WTC11 (cell line): Measurements from ENCODE around the gene BICD1. TPM values are rescaled to one million over a fixed set of nuclear protein-coding genes. Genes with fewer than 3 reads are reported as not detected.

Experiments
- ATAC-seq: fragments of 200-7000 bp; cut with Tn5 transposase; 2 replicates; pipeline ENCODE4 v1.10.0; 2021; ENCODE audit warnings: mild to moderate bottlenecking, moderate library complexity
- CTCF ChIA-PET: fragments of 300-600 bp; sonication (Branson Sonifier 250); formaldehyde crosslinking; loops from one replicate; lab custom pipeline; 2021; ENCODE audit warnings: antibody characterized with exemption; lab: Charles Lee
- POLR2A ChIA-PET: fragments of 350-600 bp; sonication (Branson Sonifier 250); formaldehyde crosslinking; loops from one replicate; lab custom pipeline; 2021; ENCODE audit warnings: antibody characterized with exemption; lab: Charles Lee
- DNase-seq: peaks from one replicate; pipeline ENCODE4 v3.0.0; 2021; ENCODE audit warnings: low spot score
- H3K27ac Mint-ChIP-seq: 2 replicates; pipeline ENCODE4 v1.8.0; 2021; ENCODE audit warnings: mixed read lengths
- H3K27me3 Mint-ChIP-seq: 2 replicates; pipeline ENCODE4 v1.8.0; 2021; ENCODE audit warnings: low read depth, mild to moderate bottlenecking, moderate library complexity, mixed read lengths
- H3K36me3 Mint-ChIP-seq: 2 replicates; pipeline ENCODE4 v1.8.0; 2021; ENCODE audit warnings: mixed read lengths
- H3K4me1 Mint-ChIP-seq: 2 replicates; pipeline ENCODE4 v1.8.0; 2022; ENCODE audit warnings: mixed read lengths
- H3K4me3 Mint-ChIP-seq: 2 replicates; pipeline ENCODE4 v1.8.0; 2021; ENCODE audit warnings: mild to moderate bottlenecking, moderate library complexity, mixed read lengths
- H3K9me3 Mint-ChIP-seq: 2 replicates; pipeline ENCODE4 v1.8.0; 2021; ENCODE audit warnings: mixed read lengths
- CREM ChIP-seq: sonication (generic); formaldehyde crosslinking; IDR thresholded peaks from 2 replicates; pipeline ENCODE4 v1.8.1; 2022; ENCODE audit warnings: mild to moderate bottlenecking, missing genetic modification reagents, moderate library complexity
- ELF4 ChIP-seq: sonication (generic); formaldehyde crosslinking; IDR thresholded peaks from 2 replicates; pipeline ENCODE4 v1.8.1; 2022; ENCODE audit warnings: low read depth, mild to moderate bottlenecking, moderate library complexity, missing genetic modification reagents
- ETV6 ChIP-seq: sonication (generic); formaldehyde crosslinking; IDR thresholded peaks from 2 replicates; pipeline ENCODE4 v1.8.1; 2022; ENCODE audit warnings: mild to moderate bottlenecking, missing genetic modification reagents
- HMGA2 ChIP-seq: fragments of 250-450 bp; sonication (Bioruptor Pico); IDR thresholded peaks from 2 replicates; pipeline ENCODE4 v1.4.0; 2021; ENCODE audit warnings: mild to moderate bottlenecking, moderate library complexity
- MYBL2 ChIP-seq: sonication (generic); formaldehyde crosslinking; IDR thresholded peaks from 2 replicates; pipeline ENCODE4 v1.8.1; 2023; ENCODE audit warnings: mild to moderate bottlenecking, moderate library complexity, missing genetic modification reagents
- NFYB ChIP-seq: sonication (generic); formaldehyde crosslinking; conservative IDR thresholded peaks from 2 replicates; pipeline ENCODE4 v1.8.0; 2022; ENCODE audit warnings: low read depth, missing genetic modification reagents
- NR2C2 ChIP-seq: sonication (generic); formaldehyde crosslinking; IDR thresholded peaks from 2 replicates; pipeline ENCODE4 v1.8.0; 2022; ENCODE audit warnings: mild to moderate bottlenecking, missing genetic modification reagents
- OVOL2 ChIP-seq: fragments of 250-450 bp; sonication (Bioruptor Pico); IDR thresholded peaks from 2 replicates; pipeline ENCODE4 v1.9.0; 2021; ENCODE audit warnings: mild to moderate bottlenecking, borderline replicate concordance
- PRRX2 ChIP-seq: fragments of 250-450 bp; sonication (Bioruptor Pico); IDR thresholded peaks from 2 replicates; pipeline ENCODE4 v1.8.0; 2021; ENCODE audit warnings: mild to moderate bottlenecking
- RORB ChIP-seq: fragments of 250-450 bp; sonication (Bioruptor Pico); IDR thresholded peaks from 2 replicates; pipeline ENCODE4 v1.9.0; 2021; ENCODE audit warnings: mild to moderate bottlenecking
- TEAD1 ChIP-seq: sonication (generic); formaldehyde crosslinking; IDR thresholded peaks from 2 replicates; pipeline ENCODE4 v1.8.0; 2022; ENCODE audit warnings: mild to moderate bottlenecking, missing genetic modification reagents
- TEAD4 ChIP-seq: sonication (generic); formaldehyde crosslinking; IDR thresholded peaks from 2 replicates; pipeline ENCODE4 v1.8.0; 2022; ENCODE audit warnings: mild to moderate bottlenecking, missing genetic modification reagents
- TP53 ChIP-seq: sonication (generic); formaldehyde crosslinking; IDR thresholded peaks from 2 replicates; pipeline ENCODE4 v1.8.1; 2023; ENCODE audit warnings: mild to moderate bottlenecking, missing genetic modification reagents
- ZNF219 ChIP-seq: sonication (generic); formaldehyde crosslinking; IDR thresholded peaks from 2 replicates; pipeline ENCODE4 v1.8.0; 2023; ENCODE audit warnings: missing genetic modification reagents, mild to moderate bottlenecking, borderline replicate concordance
- ZNF416 ChIP-seq: fragments of 250-450 bp; sonication (Bioruptor Pico); IDR thresholded peaks from 2 replicates; pipeline ENCODE4 v1.9.0; 2021; ENCODE audit warnings: mild to moderate bottlenecking, inconsistent platforms
- total RNA-seq: library from RNA; stranded (reverse); gene quantifications from 3 replicates; pipeline ENCODE4 v1.2.3, GENCODE V29; 2021
- TF ChIP-seq, protein P1 (sequence below): fragments of 250-450 bp; sonication (Bioruptor Pico); IDR thresholded peaks from 2 replicates; pipeline ENCODE4 v1.9.0; 2021; ENCODE audit warnings: mild to moderate bottlenecking, borderline replicate concordance
- TF ChIP-seq, protein P2 (sequence below): sonication (generic); formaldehyde crosslinking; IDR thresholded peaks from 2 replicates; pipeline ENCODE4 v1.8.1; 2022; ENCODE audit warnings: low read depth, mild to moderate bottlenecking, moderate library complexity, missing genetic modification reagents, borderline replicate concordance
- TF ChIP-seq, protein P3 (sequence below): sonication (generic); formaldehyde crosslinking; IDR thresholded peaks from 2 replicates; pipeline ENCODE4 v1.8.1; 2022; ENCODE audit warnings: missing genetic modification reagents, borderline replicate concordance

Gene BICD1
- total RNA-seq, 1 experiment from 2014 or later, result 69.4 TPM

DNA sequence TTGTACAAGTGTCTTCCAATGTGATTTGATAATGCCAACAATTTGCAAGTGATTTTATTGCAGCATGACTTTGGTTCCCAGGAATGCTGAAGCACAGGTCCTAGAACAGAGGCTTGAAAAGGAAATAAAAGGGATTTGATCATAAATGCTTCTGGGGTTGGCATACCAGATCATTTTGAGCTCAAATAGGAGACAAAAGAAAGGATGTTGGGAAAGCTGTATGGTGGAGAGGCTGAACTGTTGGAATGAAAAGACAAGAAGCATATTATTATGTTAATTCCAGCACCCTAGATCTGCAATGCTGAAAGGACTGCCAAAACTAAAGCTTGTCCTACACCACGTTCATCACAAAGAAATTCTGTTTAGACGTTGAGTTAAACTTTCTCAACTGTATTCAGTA, 143.1 kb downstream of the BICD1 start:
- peaks cover 27% of the 10 kb centered on the region for H3K36me3 Mint-ChIP-seq
- no peak for TF ChIP-seq NFYB
- TF ChIP-seq CREM (CRISPR knock-in tag), result no peak
- no peak for TF ChIP-seq ETV6 (CRISPR knock-in tag)
- TF ChIP-seq RORB (CRISPR knock-in tag), result no peak
- TF ChIP-seq ZNF219, result no peak
- TF ChIP-seq TEAD4 (CRISPR knock-in tag), result no peak
- no peak for TF ChIP-seq PRRX2 (CRISPR knock-in tag)
- TF ChIP-seq ZNF416, result no peak
- TF ChIP-seq, protein P1, sequence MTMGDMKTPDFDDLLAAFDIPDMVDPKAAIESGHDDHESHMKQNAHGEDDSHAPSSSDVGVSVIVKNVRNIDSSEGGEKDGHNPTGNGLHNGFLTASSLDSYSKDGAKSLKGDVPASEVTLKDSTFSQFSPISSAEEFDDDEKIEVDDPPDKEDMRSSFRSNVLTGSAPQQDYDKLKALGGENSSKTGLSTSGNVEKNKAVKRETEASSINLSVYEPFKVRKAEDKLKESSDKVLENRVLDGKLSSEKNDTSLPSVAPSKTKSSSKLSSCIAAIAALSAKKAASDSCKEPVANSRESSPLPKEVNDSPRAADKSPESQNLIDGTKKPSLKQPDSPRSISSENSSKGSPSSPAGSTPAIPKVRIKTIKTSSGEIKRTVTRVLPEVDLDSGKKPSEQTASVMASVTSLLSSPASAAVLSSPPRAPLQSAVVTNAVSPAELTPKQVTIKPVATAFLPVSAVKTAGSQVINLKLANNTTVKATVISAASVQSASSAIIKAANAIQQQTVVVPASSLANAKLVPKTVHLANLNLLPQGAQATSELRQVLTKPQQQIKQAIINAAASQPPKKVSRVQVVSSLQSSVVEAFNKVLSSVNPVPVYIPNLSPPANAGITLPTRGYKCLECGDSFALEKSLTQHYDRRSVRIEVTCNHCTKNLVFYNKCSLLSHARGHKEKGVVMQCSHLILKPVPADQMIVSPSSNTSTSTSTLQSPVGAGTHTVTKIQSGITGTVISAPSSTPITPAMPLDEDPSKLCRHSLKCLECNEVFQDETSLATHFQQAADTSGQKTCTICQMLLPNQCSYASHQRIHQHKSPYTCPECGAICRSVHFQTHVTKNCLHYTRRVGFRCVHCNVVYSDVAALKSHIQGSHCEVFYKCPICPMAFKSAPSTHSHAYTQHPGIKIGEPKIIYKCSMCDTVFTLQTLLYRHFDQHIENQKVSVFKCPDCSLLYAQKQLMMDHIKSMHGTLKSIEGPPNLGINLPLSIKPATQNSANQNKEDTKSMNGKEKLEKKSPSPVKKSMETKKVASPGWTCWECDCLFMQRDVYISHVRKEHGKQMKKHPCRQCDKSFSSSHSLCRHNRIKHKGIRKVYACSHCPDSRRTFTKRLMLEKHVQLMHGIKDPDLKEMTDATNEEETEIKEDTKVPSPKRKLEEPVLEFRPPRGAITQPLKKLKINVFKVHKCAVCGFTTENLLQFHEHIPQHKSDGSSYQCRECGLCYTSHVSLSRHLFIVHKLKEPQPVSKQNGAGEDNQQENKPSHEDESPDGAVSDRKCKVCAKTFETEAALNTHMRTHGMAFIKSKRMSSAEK (CRISPR knock-in tag), result no peak
- no peak for TF ChIP-seq ELF4
- no peak for TF ChIP-seq TEAD1 (CRISPR knock-in tag)
- no peak for TF ChIP-seq NR2C2 (CRISPR knock-in tag)
- TF ChIP-seq, protein P2, sequence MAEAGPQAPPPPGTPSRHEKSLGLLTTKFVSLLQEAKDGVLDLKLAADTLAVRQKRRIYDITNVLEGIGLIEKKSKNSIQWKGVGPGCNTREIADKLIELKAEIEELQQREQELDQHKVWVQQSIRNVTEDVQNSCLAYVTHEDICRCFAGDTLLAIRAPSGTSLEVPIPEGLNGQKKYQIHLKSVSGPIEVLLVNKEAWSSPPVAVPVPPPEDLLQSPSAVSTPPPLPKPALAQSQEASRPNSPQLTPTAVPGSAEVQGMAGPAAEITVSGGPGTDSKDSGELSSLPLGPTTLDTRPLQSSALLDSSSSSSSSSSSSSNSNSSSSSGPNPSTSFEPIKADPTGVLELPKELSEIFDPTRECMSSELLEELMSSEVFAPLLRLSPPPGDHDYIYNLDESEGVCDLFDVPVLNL, result no peak
- TF ChIP-seq HMGA2 (CRISPR knock-in tag), result no peak
- TF ChIP-seq MYBL2, result no peak
- H3K4me3 Mint-ChIP-seq, result no peak overlapping the region
- H3K4me1 Mint-ChIP-seq, result peaks cover 38% of the 10 kb centered on the region
- ChIA-PET CTCF (interaction anchor here (0.5 to 1.2 kb wide), 7 partner anchors 12 to 210 kb away, joined by 3 to 5 read pairs (median 3); no protein-coding TSS in a partner anchor), POLR2A (no interaction called here)
- H3K9me3 Mint-ChIP-seq, result peaks cover 15% of the 10 kb centered on the region
- H3K27ac Mint-ChIP-seq, result peak overlapping the region; percentile 92
- no peak for DNase-seq
- peak; percentile 64 for ATAC-seq
- H3K27me3 Mint-ChIP-seq, result no peaks in the 10 kb centered on the region

DNA sequence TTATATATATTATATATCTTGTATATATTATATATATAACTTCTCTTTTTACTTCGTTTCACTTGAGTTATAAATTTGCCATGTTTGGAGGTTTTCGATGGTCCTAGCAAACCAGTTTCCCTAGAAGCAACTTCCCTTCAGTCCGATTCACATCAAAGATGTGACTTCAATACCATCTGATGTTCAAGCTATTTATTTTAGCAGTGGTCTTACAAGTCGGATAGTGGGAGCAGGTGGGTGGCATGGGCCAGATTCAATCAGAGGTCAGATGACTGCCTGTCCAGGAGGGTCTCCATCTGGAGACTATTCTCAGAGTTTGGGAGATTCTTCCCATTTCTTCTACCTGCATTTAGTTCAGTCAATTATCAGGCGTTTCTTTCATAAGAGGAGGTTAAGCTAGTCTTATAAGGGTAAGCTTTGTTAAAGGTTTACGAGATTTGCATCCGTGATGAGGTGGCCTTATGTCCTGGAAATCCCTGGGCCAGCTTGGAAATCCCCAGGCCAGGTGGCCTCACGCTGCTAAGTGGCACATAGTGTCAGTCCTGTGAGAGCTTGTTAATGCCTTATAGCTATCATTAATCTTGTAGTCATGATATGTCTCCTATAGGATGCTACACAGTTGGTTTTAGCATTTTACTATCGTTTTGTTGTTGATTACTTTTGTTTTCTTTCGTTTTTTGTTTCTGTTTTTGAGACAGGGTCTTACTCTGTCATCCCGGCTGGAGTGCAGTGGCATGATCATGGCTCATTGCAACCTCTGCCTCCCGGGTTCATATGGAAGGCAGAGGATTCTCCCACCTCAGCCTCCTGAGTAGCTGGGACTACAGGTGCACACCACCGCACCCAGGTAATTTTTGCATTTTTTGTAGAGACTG, 145.8 kb downstream of the BICD1 start:
- POLR2A ChIA-PET, result no interaction called here
- Mint-ChIP-seq H3K4me1 (peaks cover 40% of the 10 kb centered on the region), H3K27ac (peak overlapping the region; percentile 80), H3K27me3 (no peaks in the 10 kb centered on the region), H3K9me3 (peaks cover 9% of the 10 kb centered on the region), H3K4me3 (no peak overlapping the region), H3K36me3 (peaks cover 17% of the 10 kb centered on the region)
- CTCF ChIA-PET, result interaction anchor here (1.0 kb wide), 1 partner anchor 53 kb away, joined by 3 read pairs; no protein-coding TSS in a partner anchor
- ATAC-seq, result no peak
- no peak for DNase-seq
- TF ChIP-seq TP53 (CRISPR knock-in tag) (no peak), OVOL2 (no peak), HMGA2 (CRISPR knock-in tag) (peak; percentile 42; the same call in 1 of the 2 replicates)
- TF ChIP-seq, protein P3, sequence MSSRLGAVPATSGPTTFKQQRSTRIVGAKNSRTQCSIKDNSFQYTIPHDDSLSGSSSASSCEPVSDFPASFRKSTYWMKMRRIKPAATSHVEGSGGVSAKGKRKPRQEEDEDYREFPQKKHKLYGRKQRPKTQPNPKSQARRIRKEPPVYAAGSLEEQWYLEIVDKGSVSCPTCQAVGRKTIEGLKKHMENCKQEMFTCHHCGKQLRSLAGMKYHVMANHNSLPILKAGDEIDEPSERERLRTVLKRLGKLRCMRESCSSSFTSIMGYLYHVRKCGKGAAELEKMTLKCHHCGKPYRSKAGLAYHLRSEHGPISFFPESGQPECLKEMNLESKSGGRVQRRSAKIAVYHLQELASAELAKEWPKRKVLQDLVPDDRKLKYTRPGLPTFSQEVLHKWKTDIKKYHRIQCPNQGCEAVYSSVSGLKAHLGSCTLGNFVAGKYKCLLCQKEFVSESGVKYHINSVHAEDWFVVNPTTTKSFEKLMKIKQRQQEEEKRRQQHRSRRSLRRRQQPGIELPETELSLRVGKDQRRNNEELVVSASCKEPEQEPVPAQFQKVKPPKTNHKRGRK (CRISPR knock-in tag), result no peak
